Gastrocnemius medialis (tissue), 4 donors: Measurements from ENCODE around the gene KDM1A. TPM values are rescaled to one million over a fixed set of nuclear protein-coding genes. Genes with fewer than 3 reads are reported as not detected.
"Not testable (repeated sequence)": the region's sequence is repeated elsewhere in the genome, so short reads cannot be mapped to it uniquely, and the experiment has no call there.

Experiments
- ATAC-seq, 2 donors: fragments of 150-250 bp; one replicate each; pipeline ENCODE4 v1.9.1; 2016
- DNase-seq, 2 donors: peaks; one replicate each; pipeline ENCODE4 v3.0.0-alpha.2; 2019
- H3K27ac ChIP-seq, 4 donors: fragments of 200-600 bp; sonication (generic); 1 replicate in 1 of 4; 2 replicates in 3 of 4; pipeline ENCODE4 v1.5.1; 2016 to 2018; ENCODE audit warnings: mild to moderate bottlenecking in 2 of 4, moderate library complexity in 1 of 4
- H3K27me3 ChIP-seq, 3 donors: fragments of 200-600 bp; sonication (generic) in 2 of 3; 1 replicate in 1 of 3; 2 replicates in 2 of 3; pipeline versions ENCODE4 v1.5.1 to v1.6.0; 2016 to 2019; ENCODE audit warnings: mild to moderate bottlenecking in 1 of 3, moderate library complexity in 1 of 3
- H3K36me3 ChIP-seq, 2 donors: fragments of 200-600 bp; sonication (generic) in 1 of 2; one replicate each; pipeline ENCODE4 v1.5.1; 2017 to 2018
- H3K4me1 ChIP-seq, 2 donors: fragments of 200-600 bp; sonication (generic) in 1 of 2; one replicate each; pipeline ENCODE4 v1.5.1; 2016 to 2017; ENCODE audit warnings: mild to moderate bottlenecking in 2 of 2
- H3K4me3 ChIP-seq, 4 donors: fragments of 200-600 bp; sonication (generic) in 3 of 4; 1 replicate in 1 of 4; 2 replicates in 3 of 4; pipeline ENCODE4 v1.5.1; 2016 to 2019; ENCODE audit warnings: mild to moderate bottlenecking in 2 of 4
- H3K9me3 ChIP-seq, 3 donors: fragments of 200-600 bp; sonication (generic) in 2 of 3; 1 replicate in 1 of 3; 2 replicates in 2 of 3; pipeline ENCODE4 v1.5.1; 2016 to 2019
- CTCF ChIP-seq, 5 experiments: fragments of 450-650 bp in 3 of 5; fragments of 200-600 bp in 2 of 5; sonication (generic) in 2 of 5; IDR thresholded peaks in 4 of 5; conservative IDR thresholded peaks in 1 of 5; 1 replicate in 4 of 5; 2 replicates in 1 of 5; pipeline ENCODE4 v1.5.1; 2016 to 2019; ENCODE audit warnings: antibody characterized with exemption in 5 of 5, mild to moderate bottlenecking in 3 of 5, moderate library complexity in 3 of 5
- POLR2A ChIP-seq, 2 donors: fragments of 450-650 bp; IDR thresholded peaks; one replicate each; pipeline ENCODE4 v1.6.1; 2017; ENCODE audit warnings: antibody characterized with exemption in 2 of 2, mild to moderate bottlenecking in 2 of 2, moderate library complexity in 2 of 2
- in situ Hi-C, 4 donors: fragments of 200-750 bp; cut with MboI; loops; one replicate each; pipeline versions ENCODE4 v1.15.0 to v1.8.0; 2017; ENCODE audit warnings: low sequenced_read_pairs in 4 of 4
- intact Hi-C: fragments of 100-400 bp; cut with DNase I; formaldehyde crosslinking; loops from one replicate; pipeline ENCODE4 v1.15.1; 2023; ENCODE audit warnings: low total_unique reads
- total RNA-seq, 4 donors: library from RNA; depleted of rRNA; stranded (reverse); fragments of >200 nt; gene quantifications; one replicate each; pipeline versions ENCODE4 v1.1.0 to v1.2.3, GENCODE V29; 2016

Gene KDM1A
- total RNA-seq, 4 donors from 2014 or later = 46.0 to 76.2 (median 58.7) TPM

DNA sequence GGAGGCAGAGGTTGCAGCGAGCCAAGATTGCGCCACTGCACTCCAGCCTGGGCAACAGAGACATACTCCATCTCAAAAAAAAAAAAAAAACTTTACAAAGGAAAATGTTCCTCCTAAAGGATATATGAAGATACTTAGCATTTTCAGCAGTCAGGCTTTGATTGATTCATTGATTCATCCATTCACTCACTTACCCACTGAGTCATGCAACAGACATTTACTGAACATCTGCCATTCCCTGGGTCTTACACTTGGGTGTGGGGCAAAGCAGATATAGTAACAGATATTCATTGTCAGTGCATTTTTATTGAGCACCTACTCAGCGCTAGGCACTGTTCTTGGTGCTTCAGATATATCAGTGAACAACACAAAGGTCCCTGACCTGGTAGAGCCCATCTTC, 41.0 kb upstream of the KDM1A start:
- intact Hi-C loops (no loop called here), in situ Hi-C loops (loop anchor here (5.0 to 10.0 kb wide), 2 partner anchors 207 to 209 kb away; no protein-coding TSS in a partner anchor)
- H3K9me3 ChIP-seq = no peaks in the 10 kb centered on the region
- no peaks in the 10 kb centered on the region for H3K36me3 ChIP-seq
- no peak for TF ChIP-seq POLR2A (IDR thresholded peaks at IDR 0.05)
- TF ChIP-seq CTCF (IDR thresholded peaks at IDR 0.05 in 4 of 5, conservative IDR thresholded peaks at IDR 0.05 in 1 of 5) = no peak
- no peak overlapping the region for H3K4me3 ChIP-seq
- H3K27me3 ChIP-seq = peaks cover 0 to 4% (median 0%) of the 10 kb centered on the region in 3 donors
- H3K4me1 ChIP-seq = no peaks in the 10 kb centered on the region
- no peak overlapping the region for H3K27ac ChIP-seq
- no peak for ATAC-seq
- no peak for DNase-seq

GRCh38 chr1:22980471-22980790, 38.8 kb upstream of the KDM1A start:
- DNase-seq, in situ Hi-C loops, H3K4me1 ChIP-seq, H3K27me3 ChIP-seq, H3K9me3 ChIP-seq, H3K27ac ChIP-seq, ATAC-seq, intact Hi-C loops, H3K4me3 ChIP-seq, H3K36me3 ChIP-seq: not testable (repeated sequence)

GRCh38 chr1:22983944-22984343, 35.3 kb upstream of the KDM1A start:
- TF ChIP-seq POLR2A (IDR thresholded peaks at IDR 0.05) (no peak), CTCF (IDR thresholded peaks at IDR 0.05 in 4 of 5, conservative IDR thresholded peaks at IDR 0.05 in 1 of 5) (no peak)
- Histone ChIP-seq H3K4me3 (no peak overlapping the region), H3K4me1 (no peaks in the 10 kb centered on the region), H3K27me3 (no peaks in the 10 kb centered on the region), H3K36me3 (no peaks in the 10 kb centered on the region), H3K27ac (no peak overlapping the region), H3K9me3 (no peaks in the 10 kb centered on the region)
- ATAC-seq (no peak), DNase-seq (no peak)
- intact Hi-C loops (no loop called here), in situ Hi-C loops (no loop called here)

DNA sequence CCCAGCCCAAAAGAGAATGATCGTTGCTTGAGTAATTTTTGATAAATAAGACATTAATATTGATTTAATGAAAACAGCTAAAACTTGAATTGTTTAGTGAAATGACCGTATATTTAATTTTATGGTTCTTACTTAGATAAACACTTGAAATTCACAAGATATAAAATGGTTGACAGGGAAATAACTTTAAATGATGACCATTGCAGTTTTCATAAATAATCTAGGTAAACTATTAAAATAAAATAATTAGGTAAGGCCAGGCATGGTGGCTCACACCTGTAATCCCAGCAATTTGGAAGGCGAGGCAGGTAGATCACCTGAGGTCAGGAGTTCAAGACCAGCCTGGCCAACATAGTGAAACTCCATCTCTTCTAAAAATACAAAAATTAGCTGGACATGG, 26.9 kb upstream of the KDM1A start:
- H3K4me3 ChIP-seq, H3K36me3 ChIP-seq, intact Hi-C loops, DNase-seq, H3K9me3 ChIP-seq, H3K27ac ChIP-seq, in situ Hi-C loops, ATAC-seq, H3K4me1 ChIP-seq, H3K27me3 ChIP-seq: not testable (repeated sequence)

- H3K36me3 ChIP-seq, H3K4me3 ChIP-seq, DNase-seq, H3K9me3 ChIP-seq, H3K4me1 ChIP-seq, intact Hi-C loops, in situ Hi-C loops, ATAC-seq, H3K27me3 ChIP-seq, H3K27ac ChIP-seq: not testable (repeated sequence)
Measured at GRCh38 chr1:22993220-22993795, 26.0 kb upstream of the KDM1A start.

DNA sequence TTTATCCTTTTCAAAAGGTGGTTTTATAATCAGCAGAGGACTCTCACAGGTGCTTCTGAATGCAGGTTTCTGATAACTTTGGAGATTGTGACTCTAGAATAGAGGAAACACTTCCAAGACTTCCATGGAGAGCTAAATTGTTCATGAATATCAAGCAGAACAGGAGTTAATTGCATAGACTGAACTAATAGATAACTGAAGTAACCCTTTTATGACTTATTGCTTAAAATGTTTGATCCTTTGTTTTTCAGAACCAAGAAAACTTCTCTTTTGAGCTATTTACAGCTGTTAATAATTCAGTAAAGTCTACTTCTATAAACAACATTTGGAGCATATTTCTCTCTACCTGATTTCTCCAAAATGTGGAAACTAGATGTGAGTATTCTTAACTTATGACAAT, 23.5 kb upstream of the KDM1A start:
- Histone ChIP-seq H3K36me3 (no peaks in the 10 kb centered on the region), H3K4me3 (no peak overlapping the region), H3K4me1 (no peaks in the 10 kb centered on the region), H3K27ac (no peak overlapping the region), H3K27me3 (no peaks in the 10 kb centered on the region), H3K9me3 (no peaks in the 10 kb centered on the region)
- intact Hi-C loops (no loop called here), in situ Hi-C loops (no loop called here)
- no peak for TF ChIP-seq CTCF (IDR thresholded peaks at IDR 0.05 in 4 of 5, conservative IDR thresholded peaks at IDR 0.05 in 1 of 5)
- TF ChIP-seq POLR2A (IDR thresholded peaks at IDR 0.05) = no peak
- ATAC-seq = no peak
- no peak for DNase-seq

DNA sequence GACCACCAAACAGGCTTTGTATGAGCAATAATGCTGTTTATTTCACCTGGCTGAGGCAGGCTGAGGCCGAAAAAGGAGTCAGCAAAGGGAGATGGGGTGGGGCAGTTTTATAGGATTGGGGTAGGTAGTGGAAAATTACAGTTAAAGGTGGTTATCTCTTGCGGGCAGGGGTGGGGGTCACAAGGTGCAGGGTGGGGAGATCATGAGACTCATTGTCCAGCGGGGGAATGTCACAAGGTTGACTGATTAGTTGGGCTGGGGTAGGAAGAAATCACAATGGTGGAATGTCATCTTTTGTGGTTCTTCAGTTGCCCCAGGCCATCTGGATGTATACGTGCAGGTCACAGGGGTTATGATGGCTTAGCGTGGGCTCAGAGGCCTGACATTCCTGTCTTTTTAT, 21.7 kb upstream of the KDM1A start:
- intact Hi-C loops, H3K4me1 ChIP-seq, in situ Hi-C loops, DNase-seq, H3K4me3 ChIP-seq, H3K9me3 ChIP-seq, H3K36me3 ChIP-seq, H3K27me3 ChIP-seq, H3K27ac ChIP-seq, ATAC-seq: not testable (repeated sequence)

DNA sequence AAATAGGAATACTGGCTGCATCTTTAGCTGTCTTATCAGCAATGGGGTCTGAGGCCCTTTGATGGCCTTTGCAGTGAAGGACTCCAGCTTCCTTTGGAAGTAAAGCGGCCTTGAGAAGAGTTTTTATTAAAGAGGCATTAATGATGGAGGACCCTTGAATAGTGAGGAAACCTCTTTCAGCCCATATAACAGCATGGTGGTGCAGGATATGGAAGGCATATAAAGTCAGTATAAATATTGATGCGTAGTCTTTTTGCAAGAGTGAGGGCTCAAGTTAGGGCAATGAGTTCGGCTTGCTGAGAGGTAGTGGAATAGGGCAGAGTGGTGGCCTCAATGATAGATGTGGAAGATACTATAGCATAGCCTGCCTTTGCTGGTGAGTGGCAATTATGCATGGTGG, 19.1 kb upstream of the KDM1A start:
- H3K4me3 ChIP-seq, DNase-seq, H3K9me3 ChIP-seq, in situ Hi-C loops, H3K27ac ChIP-seq, ATAC-seq, intact Hi-C loops, H3K27me3 ChIP-seq, H3K36me3 ChIP-seq, H3K4me1 ChIP-seq: not testable (repeated sequence)

GRCh38 chr1:23002218-23002617, 17.1 kb upstream of the KDM1A start:
- DNase-seq, H3K4me3 ChIP-seq, in situ Hi-C loops, H3K4me1 ChIP-seq, intact Hi-C loops, H3K27me3 ChIP-seq, H3K36me3 ChIP-seq, H3K27ac ChIP-seq, ATAC-seq, H3K9me3 ChIP-seq: not testable (repeated sequence)
